ENCODE data around the gene RLN2. TPM values are rescaled to one million over a fixed set of nuclear protein-coding genes. Genes with fewer than 3 reads are reported as not detected.
A peak's percentile ranks its signal among the peaks of the same experiment; 100 is the strongest.
"Not testable (repeated sequence)": the region's sequence is repeated elsewhere in the genome, so short reads cannot be mapped to it uniquely, and the experiment has no call there.

The RLN2 gene, protein sequence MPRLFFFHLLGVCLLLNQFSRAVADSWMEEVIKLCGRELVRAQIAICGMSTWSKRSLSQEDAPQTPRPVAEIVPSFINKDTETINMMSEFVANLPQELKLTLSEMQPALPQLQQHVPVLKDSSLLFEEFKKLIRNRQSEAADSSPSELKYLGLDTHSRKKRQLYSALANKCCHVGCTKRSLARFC
- not detected for total RNA-seq

DNA sequence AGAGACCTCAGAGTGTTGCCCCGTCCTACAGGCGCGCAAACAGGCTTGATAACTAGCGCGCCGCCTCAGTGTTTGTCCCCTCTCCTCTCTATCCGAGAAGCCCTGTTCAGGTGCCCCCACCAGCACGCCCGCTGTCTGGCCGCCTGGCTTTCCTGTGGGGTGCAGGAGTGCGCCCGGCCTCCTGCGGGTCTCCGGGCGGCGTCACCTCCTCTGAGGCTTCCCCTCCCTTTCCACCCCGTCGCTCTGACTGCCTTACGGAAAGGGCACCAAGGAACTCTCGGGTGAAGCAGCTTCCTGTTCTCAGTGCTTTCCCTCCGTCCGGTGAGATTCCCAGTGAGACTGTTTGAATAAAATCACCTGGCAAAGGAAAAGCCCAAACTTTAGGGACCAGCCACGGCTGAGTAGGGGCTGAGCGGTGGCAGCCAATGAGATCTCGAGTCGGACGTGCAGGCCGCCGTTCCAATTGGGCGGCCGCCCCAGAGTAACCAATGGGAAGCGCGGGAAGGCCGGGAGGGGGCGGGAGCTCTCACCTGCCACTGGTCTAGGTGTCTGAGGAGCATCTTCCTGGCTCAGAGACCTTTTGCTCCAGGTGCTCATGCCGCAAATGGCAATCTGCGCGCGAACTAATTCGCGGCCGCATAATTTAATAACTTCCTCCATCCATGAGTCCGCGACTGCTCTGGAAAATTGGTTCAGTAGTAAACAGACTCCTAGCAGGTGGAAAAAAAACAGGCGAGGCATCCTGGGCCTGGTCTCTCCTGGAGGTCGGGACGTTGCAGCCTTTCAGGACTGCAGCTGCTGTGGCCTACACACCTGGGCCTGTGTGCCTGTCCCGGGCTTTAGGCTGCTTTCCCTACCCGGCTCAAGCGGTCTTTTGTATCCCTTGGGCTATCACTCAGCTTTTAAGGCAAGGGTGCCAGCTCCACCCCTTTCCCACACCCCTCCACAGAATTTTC, at the start of gene RLN2:
Gene RLN2, minus strand, starts transcription at position 877 of the 956 bp plus-strand sequence. Its CDS starts 136 bp downstream, at position 741.
- intact Hi-C loops (cut with DNase I): loop anchor here (10.0 kb wide), 1 partner anchor 81 kb away; no protein-coding TSS in a partner anchor
- H3K27me3 ChIP-seq; H3K36me3 ChIP-seq; H3K9me3 ChIP-seq; H3K27ac ChIP-seq; DNase-seq (ENCODE audit: extremely low spot score in 2 of 2); H3K4me1 ChIP-seq: not testable (repeated sequence)
- H3K4me3 ChIP-seq: peak within 1 kb of the TSS in 1 of 2 donors; percentile 5

DNA sequence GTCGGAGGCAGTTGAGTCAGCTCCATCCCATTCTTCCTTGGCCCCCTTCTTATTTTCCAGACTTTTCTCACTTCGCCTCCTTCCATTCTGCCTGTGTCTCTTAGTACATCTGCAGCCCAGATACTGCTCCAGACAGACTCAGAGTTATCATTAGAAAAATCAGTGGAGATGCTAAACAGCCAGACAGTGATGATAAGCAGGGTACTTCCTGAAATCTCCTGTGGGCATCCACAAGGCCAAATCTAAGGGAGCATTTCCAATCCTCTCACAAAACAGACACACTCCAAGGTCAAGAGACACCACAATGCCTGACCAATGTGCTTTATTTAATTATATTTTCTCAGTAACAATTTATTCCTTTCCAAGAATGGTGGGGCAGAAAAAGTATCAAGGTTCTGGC, 49.7 kb upstream of the RLN2 start:
- Histone ChIP-seq H3K4me3 (no peak overlapping the region), H3K27ac (no peak overlapping the region), H3K27me3 (no peaks in the 10 kb centered on the region), H3K4me1 (no peaks in the 10 kb centered on the region), H3K9me3 (no peaks in the 10 kb centered on the region), H3K36me3 (peaks cover 0 to 5% of the 10 kb centered on the region in 2 donors)
- TF ChIP-seq POLR2A (IDR thresholded peaks at IDR 0.05) (no peak), POLR2AphosphoS5 (IDR thresholded peaks at IDR 0.05; ENCODE audit: insufficient read depth in 1 of 2, low read depth in 1 of 2) (no peak)
- TF ChIP-seq, protein P1, sequence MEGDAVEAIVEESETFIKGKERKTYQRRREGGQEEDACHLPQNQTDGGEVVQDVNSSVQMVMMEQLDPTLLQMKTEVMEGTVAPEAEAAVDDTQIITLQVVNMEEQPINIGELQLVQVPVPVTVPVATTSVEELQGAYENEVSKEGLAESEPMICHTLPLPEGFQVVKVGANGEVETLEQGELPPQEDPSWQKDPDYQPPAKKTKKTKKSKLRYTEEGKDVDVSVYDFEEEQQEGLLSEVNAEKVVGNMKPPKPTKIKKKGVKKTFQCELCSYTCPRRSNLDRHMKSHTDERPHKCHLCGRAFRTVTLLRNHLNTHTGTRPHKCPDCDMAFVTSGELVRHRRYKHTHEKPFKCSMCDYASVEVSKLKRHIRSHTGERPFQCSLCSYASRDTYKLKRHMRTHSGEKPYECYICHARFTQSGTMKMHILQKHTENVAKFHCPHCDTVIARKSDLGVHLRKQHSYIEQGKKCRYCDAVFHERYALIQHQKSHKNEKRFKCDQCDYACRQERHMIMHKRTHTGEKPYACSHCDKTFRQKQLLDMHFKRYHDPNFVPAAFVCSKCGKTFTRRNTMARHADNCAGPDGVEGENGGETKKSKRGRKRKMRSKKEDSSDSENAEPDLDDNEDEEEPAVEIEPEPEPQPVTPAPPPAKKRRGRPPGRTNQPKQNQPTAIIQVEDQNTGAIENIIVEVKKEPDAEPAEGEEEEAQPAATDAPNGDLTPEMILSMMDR (IDR thresholded peaks at IDR 0.05): no peak
- no peak for DNase-seq (ENCODE audit: extremely low spot score in 2 of 2)
- intact Hi-C loops (cut with DNase I): no loop called here

DNA sequence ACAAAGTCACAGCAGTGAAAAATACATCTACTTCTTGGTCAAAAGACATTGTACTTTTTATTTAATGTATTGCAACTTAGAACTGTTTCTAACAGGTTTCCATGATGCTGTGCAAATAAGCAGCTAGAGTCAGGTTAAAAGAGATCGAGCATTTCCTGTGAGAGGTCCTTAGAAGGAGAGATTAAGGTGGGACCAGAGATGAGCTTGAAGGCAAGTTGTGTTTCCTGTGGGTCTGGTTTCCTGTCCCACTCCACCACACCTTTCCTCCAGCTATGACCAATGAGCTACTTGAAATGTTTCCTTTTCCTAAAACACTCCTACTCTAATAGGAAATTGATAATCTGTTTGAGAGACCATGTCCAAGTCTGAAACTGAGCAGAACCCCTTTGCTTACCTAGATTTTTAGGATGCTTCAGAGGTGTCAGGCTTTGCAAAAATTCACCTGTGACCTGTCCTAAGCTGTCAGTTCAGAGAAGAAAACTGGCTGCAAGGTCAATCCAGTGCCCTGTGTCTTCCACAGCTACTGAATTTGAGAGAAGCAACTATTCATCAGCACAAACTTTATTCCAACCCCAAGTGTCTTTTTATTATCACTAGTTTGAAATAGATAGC, 48.2 kb upstream of the RLN2 start:
- H3K27me3 ChIP-seq: no peaks in the 10 kb centered on the region
- no peaks in the 10 kb centered on the region for H3K4me1 ChIP-seq
- H3K36me3 ChIP-seq: peaks cover 0 to 4% of the 10 kb centered on the region in 2 donors
- no peak overlapping the region for H3K27ac ChIP-seq
- TF ChIP-seq, protein P1 (IDR thresholded peaks at IDR 0.05): no peak
- DNase-seq (ENCODE audit: extremely low spot score in 2 of 2): no peak
- H3K9me3 ChIP-seq: no peaks in the 10 kb centered on the region
- no peak overlapping the region for H3K4me3 ChIP-seq
- intact Hi-C loops (cut with DNase I): no loop called here

DNA sequence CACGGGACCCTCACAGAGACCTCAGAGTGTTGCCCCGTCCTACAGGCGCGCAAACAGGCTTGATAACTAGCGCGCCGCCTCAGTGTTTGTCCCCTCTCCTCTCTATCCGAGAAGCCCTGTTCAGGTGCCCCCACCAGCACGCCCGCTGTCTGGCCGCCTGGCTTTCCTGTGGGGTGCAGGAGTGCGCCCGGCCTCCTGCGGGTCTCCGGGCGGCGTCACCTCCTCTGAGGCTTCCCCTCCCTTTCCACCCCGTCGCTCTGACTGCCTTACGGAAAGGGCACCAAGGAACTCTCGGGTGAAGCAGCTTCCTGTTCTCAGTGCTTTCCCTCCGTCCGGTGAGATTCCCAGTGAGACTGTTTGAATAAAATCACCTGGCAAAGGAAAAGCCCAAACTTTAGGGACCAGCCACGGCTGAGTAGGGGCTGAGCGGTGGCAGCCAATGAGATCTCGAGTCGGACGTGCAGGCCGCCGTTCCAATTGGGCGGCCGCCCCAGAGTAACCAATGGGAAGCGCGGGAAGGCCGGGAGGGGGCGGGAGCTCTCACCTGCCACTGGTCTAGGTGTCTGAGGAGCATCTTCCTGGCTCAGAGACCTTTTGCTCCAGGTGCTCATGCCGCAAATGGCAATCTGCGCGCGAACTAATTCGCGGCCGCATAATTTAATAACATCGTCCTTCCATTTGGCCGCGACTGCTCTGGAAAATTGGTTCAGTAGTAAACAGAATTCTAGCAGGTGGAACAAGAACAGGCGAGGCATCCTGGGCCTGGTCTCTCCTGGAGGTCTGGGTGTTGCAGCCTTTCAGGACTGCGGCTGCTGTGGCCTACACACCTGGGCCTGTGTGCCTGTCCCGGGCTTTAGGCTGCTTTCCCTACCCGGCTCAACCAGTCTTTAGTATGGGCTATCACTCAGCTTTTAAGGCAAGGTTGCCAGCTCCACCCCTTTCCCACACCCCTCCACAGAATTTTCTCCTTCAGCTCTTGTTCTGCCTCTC, 34.8 kb upstream of the RLN2 start, which contains the start of gene RLN1:
Gene RLN1, minus strand, starts transcription at position 885 of the 990 bp plus-strand sequence. Its CDS starts 130 bp downstream, at position 755.
- H3K4me1 ChIP-seq; H3K27me3 ChIP-seq; H3K27ac ChIP-seq; intact Hi-C loops (cut with DNase I); DNase-seq (ENCODE audit: extremely low spot score in 2 of 2); H3K4me3 ChIP-seq; H3K9me3 ChIP-seq; H3K36me3 ChIP-seq: not testable (repeated sequence)

DNA sequence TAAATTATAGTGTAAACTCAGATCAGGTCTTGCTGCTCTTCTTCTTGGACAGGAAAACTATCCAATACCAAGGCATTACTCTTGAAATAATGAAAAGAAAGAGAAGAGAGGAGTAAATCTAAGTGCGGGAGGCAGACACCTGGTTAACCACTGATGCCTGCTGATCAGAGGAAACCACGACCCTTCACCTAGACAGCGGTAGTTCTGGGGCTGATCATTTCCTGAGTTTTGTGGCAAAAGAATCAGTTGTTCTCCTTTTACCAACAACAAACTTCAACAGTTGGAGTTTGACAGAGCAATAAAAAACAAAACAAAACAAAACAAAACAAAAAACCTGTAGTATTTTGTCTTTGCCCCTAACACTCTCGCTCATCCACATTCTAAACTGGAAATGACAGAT, 32.2 kb upstream of the RLN2 start:
- DNase-seq (ENCODE audit: extremely low spot score in 2 of 2): no peak
- intact Hi-C loops (cut with DNase I): no loop called here
- Histone ChIP-seq H3K9me3 (no peaks in the 10 kb centered on the region), H3K36me3 (no peaks in the 10 kb centered on the region), H3K27me3 (no peaks in the 10 kb centered on the region), H3K27ac (no peak overlapping the region), H3K4me3 (no peak overlapping the region), H3K4me1 (no peaks in the 10 kb centered on the region)
- TF ChIP-seq, protein P1 (IDR thresholded peaks at IDR 0.05): no peak
- TF ChIP-seq POLR2A (IDR thresholded peaks at IDR 0.05) (no peak), POLR2AphosphoS5 (IDR thresholded peaks at IDR 0.05; ENCODE audit: insufficient read depth in 1 of 2, low read depth in 1 of 2) (no peak)

DNA sequence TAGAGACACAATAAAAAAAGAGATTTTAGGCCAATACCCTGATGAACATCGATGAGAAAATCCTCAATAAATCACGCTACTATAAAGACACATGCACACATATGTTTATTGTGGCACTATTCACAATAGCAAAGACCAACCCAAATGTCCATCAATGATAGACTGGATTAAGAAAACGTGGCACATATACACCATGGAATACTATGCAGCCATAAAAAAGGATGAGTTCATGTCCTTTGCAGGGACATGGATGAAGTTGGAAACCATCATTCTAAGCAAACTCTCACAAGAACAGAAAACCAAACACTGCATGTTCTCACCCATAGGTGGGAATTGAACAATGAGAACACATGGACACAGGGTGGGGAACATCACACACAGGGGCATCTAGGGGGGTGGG, 26.8 kb upstream of the RLN2 start:
- intact Hi-C loops (cut with DNase I); H3K4me1 ChIP-seq; H3K4me3 ChIP-seq; H3K27me3 ChIP-seq; H3K9me3 ChIP-seq; H3K36me3 ChIP-seq; DNase-seq (ENCODE audit: extremely low spot score in 2 of 2); H3K27ac ChIP-seq: not testable (repeated sequence)
